Pancreas (tissue), 10 donors: ENCODE data around the gene TELO2. TPM values are rescaled to one million over a fixed set of nuclear protein-coding genes. Genes with fewer than 3 reads are reported as not detected.
A peak's percentile ranks its signal among the peaks of the same experiment; 100 is the strongest.

ENCODE experiments used
- ATAC-seq, 4 donors: fragments of 200-7000 bp; cut with Tn5 transposase; one replicate each; pipeline versions ENCODE4 v1.8.0 to v1.9.1; 2020; ENCODE audit warnings: mild to moderate bottlenecking in 4 of 4, moderate library complexity in 4 of 4
- DNase-seq, 6 donors: peaks; one replicate each; pipeline ENCODE4 v3.0.0-alpha.2; 2020
- FAIRE-seq: peaks from 2 replicates; lab custom pipeline; 2012; peaks lifted over from hg19 to GRCh38; lab: Jason Lieb, UNC
- H3K27ac ChIP-seq, 4 donors: fragments of 200-600 bp; sonication (generic); 1 replicate in 3 of 4; 2 replicates in 1 of 4; pipeline versions ENCODE4 v1.5.0 to v1.8.0; 2020
- H3K27me3 ChIP-seq, 4 donors: fragments of 200-600 bp; one replicate each; pipeline ENCODE4 v1.8.0; 2021
- H3K36me3 ChIP-seq, 3 donors: fragments of 200-600 bp; sonication (generic) in 1 of 3; one replicate each; pipeline versions ENCODE4 v1.5.0 to v1.8.0; 2020 to 2021
- H3K4me1 ChIP-seq, 3 donors: fragments of 200-600 bp; one replicate each; pipeline ENCODE4 v1.8.0; 2021
- H3K4me3 ChIP-seq, 4 donors: fragments of 200-600 bp; sonication (generic) in 2 of 4; one replicate each; pipeline versions ENCODE4 v1.5.0 to v1.8.0; 2020 to 2021
- H3K9me3 ChIP-seq, 4 donors: fragments of 200-600 bp; one replicate each; pipeline ENCODE4 v1.8.0; 2021
- CTCF ChIP-seq, 4 donors: fragments of 200-600 bp; sonication (generic) in 3 of 4; IDR thresholded peaks; one replicate each; pipeline versions ENCODE4 v1.5.0 to v1.8.0; 2021; ENCODE audit warnings: antibody characterized with exemption in 4 of 4
- WGBS, 2 donors: extraction: QIAGEN DNeasy Blood & Tissue Kit; methylation state at CpG; one replicate each; pipeline ENCODE4 v1.1.7; 2013; 5-methylcytosine and 5-hydroxymethylcytosine counted together
- intact Hi-C, 3 donors: fragments of 100-400 bp; cut with DNase I; formaldehyde crosslinking; loops; one replicate each; pipeline versions ENCODE4 v1.11.1 to v1.14.2; 2022
- polyA plus RNA-seq, 2 donors: library from polyadenylated mRNA; stranded (reverse); fragments of 200-250 nt; gene quantifications; one replicate each; pipeline ENCODE4 v1.2.3, GENCODE V29; 2013
- total RNA-seq, 6 donors: library from RNA; stranded (reverse); fragmentation: NEBNext Ultra II Directional in 4 of 6; extraction: Animal tissue kit (Norgen Biotek cat#: 25700) in 4 of 6; gene quantifications; one replicate each; pipeline versions ENCODE4 v1.2.1 to v1.2.4, GENCODE V29; 2021 to 2023
- donor health status: healthy with polysubstance abuse.
- donor health status: DM: no; HTN: no; CAD: no; lungs with moderate emphysema.
- donor health status: DM: no; HTN: no; CAD: no.
- donor health status: control.
- donor health status: control.
- donor health status: Bipolar disorder and iron deficiency.
- donor health status: DM: yes; HTN: yes; CAD: no.
- donor health status: DM: no; HTN: no; CAD: no.
- donor health status: DM: no; HTN: no; CAD: no.
- donor health status: DM: yes; HTN: yes; CAD: no.

Gene TELO2
- total and polyA plus RNA-seq, 8 donors: 11.7 to 98.7 (median 19.6) TPM

GRCh38 chr16:1457489-1458245 is 35.5 kb upstream of the TELO2 start:
- 93 to 95% methylated on average over 41 to 42 of the region's 42 CpGs for WGBS, 2 donors
- Histone ChIP-seq H3K36me3 (peaks cover 0 to 40% (median 7%) of the 10 kb centered on the region in 3 donors), H3K27me3 (no peaks in the 10 kb centered on the region), H3K4me1 (no peaks in the 10 kb centered on the region), H3K27ac (no peak overlapping the region), H3K9me3 (no peaks in the 10 kb centered on the region), H3K4me3 (no peak overlapping the region)
- ATAC-seq: no peak
- peak in 1 of 6 donors; percentile 52 for DNase-seq
- TF ChIP-seq CTCF (IDR thresholded peaks at IDR 0.05): no peak
- intact Hi-C loops: no loop called here
- FAIRE-seq: no peak

GRCh38 chr16:1458336-1458976 is 34.7 kb upstream of the TELO2 start:
- no peak for ATAC-seq

GRCh38 chr16:1458977-1459341 is 34.2 kb upstream of the TELO2 start:
- FAIRE-seq (no peak), ATAC-seq (no peak), DNase-seq (peak in 1 of 6 donors; percentile 43)
- Histone ChIP-seq H3K27ac (no peak overlapping the region), H3K4me1 (no peaks in the 10 kb centered on the region), H3K27me3 (no peaks in the 10 kb centered on the region), H3K9me3 (no peaks in the 10 kb centered on the region), H3K36me3 (peaks cover 0 to 32% (median 0%) of the 10 kb centered on the region in 3 donors), H3K4me3 (no peak overlapping the region)
- WGBS, 2 donors: 86 to 88% methylated on average over 14 of the region's 14 CpGs
- intact Hi-C loops: no loop called here
- TF ChIP-seq CTCF (IDR thresholded peaks at IDR 0.05): no peak

More at GRCh38 chr16:1458336-1458976, 34.7 kb upstream of the TELO2 start:
- H3K27me3 ChIP-seq: no peaks in the 10 kb centered on the region
- no peak for TF ChIP-seq CTCF (IDR thresholded peaks at IDR 0.05)
- WGBS, 2 donors: 94% methylated on average over 26 of the region's 26 CpGs
- no peak overlapping the region for H3K27ac ChIP-seq
- H3K4me1 ChIP-seq: no peaks in the 10 kb centered on the region
- H3K36me3 ChIP-seq: peaks cover 0 to 36% (median 2%) of the 10 kb centered on the region in 3 donors
- no peak for FAIRE-seq
- H3K9me3 ChIP-seq: no peaks in the 10 kb centered on the region
- intact Hi-C loops: no loop called here
- peak in 1 of 6 donors; percentile 30 for DNase-seq
- no peak overlapping the region for H3K4me3 ChIP-seq

GRCh38 chr16:1459967-1460366 is 33.2 kb upstream of the TELO2 start:
- FAIRE-seq (no peak), DNase-seq (peak in 1 of 6 donors; percentile 29), ATAC-seq (no peak)
- no peak overlapping the region for H3K27ac ChIP-seq
- H3K36me3 ChIP-seq: peaks cover 0 to 22% (median 0%) of the 10 kb centered on the region in 3 donors
- H3K4me1 ChIP-seq: no peaks in the 10 kb centered on the region
- H3K9me3 ChIP-seq: no peaks in the 10 kb centered on the region
- no peak for TF ChIP-seq CTCF (IDR thresholded peaks at IDR 0.05)
- no peaks in the 10 kb centered on the region for H3K27me3 ChIP-seq
- no peak overlapping the region for H3K4me3 ChIP-seq
- intact Hi-C loops: no loop called here
- 84 to 87% methylated on average over 9 to 10 of the region's 10 CpGs for WGBS, 2 donors
